CD4-positive, CD25-positive, alpha-beta regulatory T cell (primary cell): ENCODE measurements around the gene KRT33B. TPM values are rescaled to one million over a fixed set of nuclear protein-coding genes. Genes with fewer than 3 reads are reported as not detected.
A peak's percentile ranks its signal among the peaks of the same experiment; 100 is the strongest.

Experiments used
- ATAC-seq, 2 donors: fragments of 150-1000 bp; cut with Tn5 transposase; one replicate each; pipeline ENCODE4 v1.10.0; 2021; ENCODE audit warnings: low read depth in 2 of 2, moderate number of reproducible peaks in 2 of 2, moderate library complexity in 1 of 2
- DNase-seq, 3 donors: peaks; one replicate each; pipeline versions ENCODE4 v3.0.0 to v3.0.0-alpha.2; 2012 to 2022; ENCODE audit warnings: mixed read lengths in 1 of 3
- H3K27ac ChIP-seq: one replicate; pipeline ENCODE4 v1.7.0; 2013; ENCODE audit warnings: mild to moderate bottlenecking, low read length; ENCODE audit not compliant: insufficient read depth, poor library complexity, severe bottlenecking
- H3K27me3 ChIP-seq: one replicate; pipeline ENCODE4 v1.7.0; 2013; ENCODE audit warnings: low read length; ENCODE audit not compliant: control insufficient read depth, insufficient read depth
- H3K36me3 ChIP-seq: one replicate; pipeline ENCODE4 v1.7.0; 2013; ENCODE audit warnings: mild to moderate bottlenecking, low read length, moderate library complexity; ENCODE audit not compliant: control insufficient read depth, insufficient read depth
- H3K4me1 ChIP-seq: 2 replicates; pipeline ENCODE4 v1.7.0; 2013; ENCODE audit warnings: mild to moderate bottlenecking, low read length; ENCODE audit not compliant: insufficient read depth, control insufficient read depth, poor library complexity, severe bottlenecking
- H3K4me3 ChIP-seq: one replicate; pipeline ENCODE4 v1.7.0; 2013; ENCODE audit warnings: low read depth, mild to moderate bottlenecking, low read length, moderate library complexity
- H3K9me3 ChIP-seq, 2 experiments: 1 replicate in 1 of 2; 2 replicates in 1 of 2; pipeline ENCODE4 v1.7.0; 2013; ENCODE audit warnings: low read length in 2 of 2, mild to moderate bottlenecking in 1 of 2, moderate library complexity in 1 of 2; ENCODE audit not compliant: control insufficient read depth in 2 of 2
- H3K27ac Mint-ChIP-seq, 3 donors: one replicate each; pipeline ENCODE4 v1.8.0; 2020 to 2022; ENCODE audit warnings: mild to moderate bottlenecking in 3 of 3, mixed read lengths in 3 of 3, moderate library complexity in 2 of 3
- H3K27me3 Mint-ChIP-seq: one replicate; pipeline ENCODE4 v1.8.0; 2022; ENCODE audit warnings: mild to moderate bottlenecking, mixed read lengths
- H3K36me3 Mint-ChIP-seq: one replicate; pipeline ENCODE4 v1.8.0; 2020; ENCODE audit warnings: mixed read lengths
- H3K4me1 Mint-ChIP-seq, 4 donors: one replicate each; pipeline ENCODE4 v1.8.0; 2020 to 2022; ENCODE audit warnings: mixed read lengths in 4 of 4, mild to moderate bottlenecking in 1 of 4
- H3K4me3 Mint-ChIP-seq, 4 donors: one replicate each; pipeline ENCODE4 v1.8.0; 2020 to 2022; ENCODE audit warnings: mild to moderate bottlenecking in 4 of 4, mixed read lengths in 4 of 4, moderate library complexity in 3 of 4
- H3K9me3 Mint-ChIP-seq, 7 donors: one replicate each; pipeline ENCODE4 v1.8.0; 2020 to 2022; ENCODE audit warnings: mixed read lengths in 7 of 7, mild to moderate bottlenecking in 3 of 7, moderate library complexity in 2 of 7
- polyA plus RNA-seq, 4 donors: library from polyadenylated mRNA; unstranded; fragments of 300-500 nt; fragmentation: Illumina TruSeq; gene quantifications; one replicate each; pipeline ENCODE4 v1.2.3, GENCODE V29; 2021
- total RNA-seq: library from RNA; stranded (reverse); gene quantifications from one replicate; pipeline ENCODE4 v1.2.3, GENCODE V29; 2022

Gene KRT33B
- total and polyA plus RNA-seq, 5 donors from 2014 or later: not detected

GRCh38 chr17:41345992-41346391 is 23.6 kb downstream of the KRT33B start:
- DNase-seq (no peak), ATAC-seq (no peak)
- Mint-ChIP-seq H3K36me3 (no peaks in the 10 kb centered on the region), H3K4me3 (no peak overlapping the region), H3K9me3 (peaks cover 0 to 16% (median 2%) of the 10 kb centered on the region in 7 donors), H3K4me1 (peaks cover 8 to 23% (median 16%) of the 10 kb centered on the region in 4 donors), H3K27me3 (peaks cover 6% of the 10 kb centered on the region), H3K27ac (no peak overlapping the region)
- H3K4me1 ChIP-seq: peaks cover 10% of the 10 kb centered on the region
- H3K9me3 ChIP-seq: peaks cover 0 to 3% of the 10 kb centered on the region in 2 experiments
- H3K27me3 ChIP-seq: no peaks in the 10 kb centered on the region
- H3K4me3 ChIP-seq: no peak overlapping the region
- H3K27ac ChIP-seq: no peak overlapping the region
- H3K36me3 ChIP-seq: no peaks in the 10 kb centered on the region

DNA sequence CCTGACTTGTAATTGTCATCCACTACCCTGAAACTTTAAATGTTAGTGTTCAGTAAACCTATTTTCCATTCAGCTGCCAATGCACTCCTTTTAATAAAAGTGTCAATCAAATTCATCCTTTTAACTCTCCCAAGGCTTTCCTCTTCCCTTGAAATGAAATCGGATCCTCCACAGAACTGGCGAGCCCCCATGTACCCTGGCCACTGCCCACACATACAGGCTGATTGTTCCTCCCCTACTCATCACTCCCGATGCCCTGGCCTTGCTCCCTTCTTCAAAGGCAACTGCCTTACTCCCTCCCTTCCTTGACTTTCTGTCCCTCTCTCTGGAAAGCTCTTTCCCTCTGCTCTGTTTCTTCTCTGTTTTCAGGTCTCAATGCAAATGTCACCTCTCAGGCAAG is 26.6 kb downstream of the KRT33B start:
- no peaks in the 10 kb centered on the region for H3K27me3 ChIP-seq
- H3K4me1 ChIP-seq: peaks cover 37% of the 10 kb centered on the region
- no peak overlapping the region for H3K4me3 ChIP-seq
- ATAC-seq: no peak
- H3K9me3 ChIP-seq: peaks cover 0 to 3% of the 10 kb centered on the region in 2 experiments
- peak overlapping the region in 1 of 4 donors; percentile 5 for H3K4me3 Mint-ChIP-seq
- DNase-seq: no peak
- peaks cover 0 to 16% (median 2%) of the 10 kb centered on the region in 7 donors for H3K9me3 Mint-ChIP-seq
- peak overlapping the region in 1 of 3 donors; percentile 17 for H3K27ac Mint-ChIP-seq
- H3K4me1 Mint-ChIP-seq: peaks cover 33 to 52% (median 42%) of the 10 kb centered on the region in 4 donors
- H3K36me3 ChIP-seq: no peaks in the 10 kb centered on the region
- H3K27me3 Mint-ChIP-seq: no peaks in the 10 kb centered on the region
- no peak overlapping the region for H3K27ac ChIP-seq
- H3K36me3 Mint-ChIP-seq: no peaks in the 10 kb centered on the region

GRCh38 chr17:41340934-41341861 is 28.4 kb downstream of the KRT33B start:
- Mint-ChIP-seq H3K4me3 (peak overlapping the region in 3 of 4 donors; percentile 52 to 71 (median 65)), H3K9me3 (peaks cover 0 to 16% (median 2%) of the 10 kb centered on the region in 7 donors), H3K27ac (peak overlapping the region; percentile 95 to 98 (median 95)), H3K4me1 (peaks cover 33 to 57% (median 44%) of the 10 kb centered on the region in 4 donors), H3K27me3 (no peaks in the 10 kb centered on the region), H3K36me3 (no peaks in the 10 kb centered on the region)
- Histone ChIP-seq H3K27ac (peak overlapping the region; percentile 80), H3K4me3 (peak overlapping the region; percentile 61), H3K27me3 (no peaks in the 10 kb centered on the region), H3K9me3 (peaks cover 0 to 3% of the 10 kb centered on the region in 2 experiments), H3K36me3 (no peaks in the 10 kb centered on the region), H3K4me1 (peaks cover 40% of the 10 kb centered on the region)
- DNase-seq (peak in 2 of 3 donors; percentile 61 to 66), ATAC-seq (peak in 1 of 2 donors; percentile 39)

DNA sequence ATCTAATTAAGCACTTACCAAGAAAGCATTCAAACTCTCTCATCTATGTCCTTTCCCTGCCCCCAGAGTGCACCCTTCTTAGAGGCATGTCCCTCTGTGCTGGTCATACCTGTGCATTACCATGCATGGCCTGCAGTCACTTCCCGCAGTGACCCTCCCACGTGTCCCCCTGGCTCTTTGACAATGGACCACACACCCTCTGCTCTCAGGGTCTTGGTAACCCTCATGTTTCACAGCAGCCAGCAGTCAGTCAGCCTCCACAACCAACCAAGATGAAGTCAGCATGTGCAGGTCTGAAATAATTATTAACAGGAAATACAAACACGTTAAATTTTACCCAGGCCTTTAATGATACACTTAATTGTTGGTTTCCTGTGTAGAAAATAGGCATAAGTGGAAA is 29.1 kb downstream of the KRT33B start:
- H3K4me3 Mint-ChIP-seq: peak overlapping the region; percentile 52 to 71 (median 62)
- H3K4me3 ChIP-seq: peak overlapping the region; percentile 61
- H3K27me3 Mint-ChIP-seq: no peaks in the 10 kb centered on the region
- no peak for ATAC-seq
- no peaks in the 10 kb centered on the region for H3K36me3 ChIP-seq
- peaks cover 33 to 63% (median 44%) of the 10 kb centered on the region in 4 donors for H3K4me1 Mint-ChIP-seq
- H3K36me3 Mint-ChIP-seq: no peaks in the 10 kb centered on the region
- peak overlapping the region; percentile 80 for H3K27ac ChIP-seq
- H3K4me1 ChIP-seq: peaks cover 43% of the 10 kb centered on the region
- peak overlapping the region; percentile 95 to 98 (median 95) for H3K27ac Mint-ChIP-seq
- H3K9me3 ChIP-seq: peaks cover 0 to 3% of the 10 kb centered on the region in 2 experiments
- H3K27me3 ChIP-seq: no peaks in the 10 kb centered on the region
- peaks cover 0 to 16% (median 2%) of the 10 kb centered on the region in 7 donors for H3K9me3 Mint-ChIP-seq
- DNase-seq: no peak

DNA sequence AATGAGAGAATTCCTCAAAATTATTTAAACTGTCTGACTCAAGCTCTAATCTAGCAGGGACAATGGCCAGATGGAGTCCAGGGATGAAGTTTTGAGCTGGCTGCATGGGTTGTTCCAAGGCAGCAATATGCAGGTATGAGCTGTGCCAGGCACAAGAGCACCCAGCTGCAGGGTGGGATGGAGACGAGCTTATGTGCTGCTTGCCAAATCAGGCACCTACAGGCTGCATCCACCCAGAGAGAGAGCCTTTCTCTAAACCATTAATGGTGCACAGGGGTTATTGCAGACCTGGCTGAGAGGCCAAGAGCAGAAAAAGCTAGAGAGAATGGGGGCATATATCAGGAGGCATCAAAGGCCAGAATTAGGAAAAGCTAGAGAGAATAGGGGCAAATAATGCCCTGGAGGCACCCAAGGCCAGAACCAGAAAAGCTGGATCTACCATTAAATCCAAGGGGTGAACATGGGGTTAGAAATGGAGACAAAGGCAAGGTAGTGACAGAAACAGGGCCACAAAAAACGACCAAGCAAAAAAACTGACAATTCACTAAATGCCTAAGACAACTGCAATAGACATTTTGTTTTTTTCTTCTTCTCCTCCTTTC is 29.9 kb downstream of the KRT33B start:
- peak overlapping the region; percentile 80 for H3K27ac ChIP-seq
- no peaks in the 10 kb centered on the region for H3K27me3 Mint-ChIP-seq
- H3K27me3 ChIP-seq: no peaks in the 10 kb centered on the region
- H3K4me3 ChIP-seq: peak overlapping the region; percentile 51
- H3K27ac Mint-ChIP-seq: peak overlapping the region; percentile 95 to 98 (median 95)
- peaks cover 48% of the 10 kb centered on the region for H3K4me1 ChIP-seq
- peaks cover 0 to 16% (median 2%) of the 10 kb centered on the region in 7 donors for H3K9me3 Mint-ChIP-seq
- ATAC-seq: no peak
- no peak for DNase-seq
- H3K36me3 ChIP-seq: no peaks in the 10 kb centered on the region
- H3K36me3 Mint-ChIP-seq: no peaks in the 10 kb centered on the region
- peaks cover 0 to 3% of the 10 kb centered on the region in 2 experiments for H3K9me3 ChIP-seq
- peak overlapping the region; percentile 39 to 72 (median 68) for H3K4me3 Mint-ChIP-seq
- peaks cover 33 to 72% (median 44%) of the 10 kb centered on the region in 4 donors for H3K4me1 Mint-ChIP-seq

GRCh38 chr17:41338961-41339485 is 30.6 kb downstream of the KRT33B start:
- Histone ChIP-seq H3K27me3 (no peaks in the 10 kb centered on the region), H3K36me3 (no peaks in the 10 kb centered on the region), H3K4me1 (peaks cover 51% of the 10 kb centered on the region), H3K9me3 (peaks cover 0 to 3% of the 10 kb centered on the region in 2 experiments), H3K4me3 (peak overlapping the region; percentile 51), H3K27ac (peak overlapping the region; percentile 80)
- peaks cover 0 to 16% (median 2%) of the 10 kb centered on the region in 7 donors for H3K9me3 Mint-ChIP-seq
- no peaks in the 10 kb centered on the region for H3K36me3 Mint-ChIP-seq
- DNase-seq (peak; percentile 18 to 81 (median 23)), ATAC-seq (peak; percentile 64 to 66)
- H3K4me3 Mint-ChIP-seq: peak overlapping the region; percentile 51 to 72 (median 68)
- H3K27me3 Mint-ChIP-seq: no peaks in the 10 kb centered on the region
- H3K27ac Mint-ChIP-seq: peak overlapping the region; percentile 95 to 98 (median 95)
- H3K4me1 Mint-ChIP-seq: peaks cover 33 to 74% (median 45%) of the 10 kb centered on the region in 4 donors

DNA sequence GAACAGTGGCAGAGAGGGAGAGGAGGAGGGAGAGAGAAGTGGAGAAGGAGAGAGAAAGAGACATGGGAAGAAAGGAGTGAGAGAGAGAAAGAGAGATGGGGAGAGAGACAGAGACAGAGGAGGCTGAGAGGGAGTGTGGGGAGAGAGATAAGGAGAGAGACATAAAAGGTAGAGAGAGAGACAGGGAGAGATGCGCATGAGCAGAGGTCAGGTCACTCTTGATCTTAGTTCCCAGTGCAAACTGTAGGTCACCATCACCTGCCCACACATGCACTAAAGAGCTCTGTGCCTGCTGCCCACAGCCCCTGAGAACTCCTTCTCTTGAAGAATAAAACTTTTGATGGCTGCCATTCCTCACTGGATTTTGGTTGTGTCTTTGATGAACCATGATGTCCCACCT is 33.9 kb downstream of the KRT33B start:
- Histone ChIP-seq H3K27ac (no peak overlapping the region), H3K4me1 (peaks cover 38% of the 10 kb centered on the region), H3K36me3 (no peaks in the 10 kb centered on the region), H3K27me3 (no peaks in the 10 kb centered on the region), H3K9me3 (no peaks in the 10 kb centered on the region), H3K4me3 (no peak overlapping the region)
- Mint-ChIP-seq H3K4me1 (peaks cover 23 to 54% (median 30%) of the 10 kb centered on the region in 4 donors), H3K9me3 (no peaks in the 10 kb centered on the region), H3K4me3 (no peak overlapping the region), H3K36me3 (no peaks in the 10 kb centered on the region), H3K27ac (peak overlapping the region in 2 of 3 donors; percentile 33 to 81), H3K27me3 (no peaks in the 10 kb centered on the region)
- no peak for DNase-seq
- ATAC-seq: no peak
